HG03139 (cell line): ENCODE data around the gene IL1RAPL2.
"Not testable (repeated sequence)": the region's sequence is repeated elsewhere in the genome, so short reads cannot be mapped to it uniquely, and the experiment has no call there.

Experiments used
- ATAC-seq: cut with Tn5 transposase; IDR thresholded peaks from one replicate; pipeline ENCODE4 v1.9.1; 2021; ENCODE audit not compliant: unreplicated experiment

Gene IL1RAPL2

DNA sequence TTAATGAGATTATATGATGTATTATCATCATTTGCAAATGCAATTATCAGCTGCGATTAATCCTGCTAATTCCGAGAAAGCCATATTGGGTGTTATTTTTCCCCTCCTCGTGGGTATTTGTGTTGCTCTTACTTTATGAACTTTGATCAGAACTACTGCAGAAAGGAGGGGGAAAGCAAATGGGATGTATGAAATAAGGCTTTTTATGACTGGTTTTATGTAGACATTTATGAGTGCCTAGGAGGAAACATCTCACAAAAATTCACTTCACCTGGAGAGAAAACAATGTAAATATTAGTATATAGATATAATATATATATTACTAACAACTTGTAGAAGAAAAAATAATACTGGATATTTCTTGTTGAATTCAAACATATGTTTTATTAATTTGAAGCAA lies 440.1 kb downstream of the IL1RAPL2 start:
- ATAC-seq, result no peak

DNA sequence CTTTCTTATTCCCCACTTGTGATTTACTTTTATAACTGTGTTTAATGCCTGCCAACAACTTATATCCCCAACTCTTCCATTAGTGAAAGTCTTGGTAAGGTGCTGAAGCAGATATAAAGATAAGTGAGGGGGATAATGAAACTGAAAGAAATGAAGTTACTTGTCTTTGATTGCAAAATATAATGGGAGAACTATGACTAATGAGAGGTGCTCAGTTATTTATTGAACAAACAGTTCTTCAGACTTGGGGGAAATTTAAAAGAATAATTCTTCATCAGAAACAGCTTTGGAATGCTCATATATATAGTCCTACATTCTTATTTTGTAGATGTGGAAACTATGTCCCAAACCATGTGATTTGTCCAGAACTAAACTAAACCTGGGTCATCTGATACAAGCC lies 441.0 kb downstream of the IL1RAPL2 start:
- ATAC-seq, result no peak

DNA sequence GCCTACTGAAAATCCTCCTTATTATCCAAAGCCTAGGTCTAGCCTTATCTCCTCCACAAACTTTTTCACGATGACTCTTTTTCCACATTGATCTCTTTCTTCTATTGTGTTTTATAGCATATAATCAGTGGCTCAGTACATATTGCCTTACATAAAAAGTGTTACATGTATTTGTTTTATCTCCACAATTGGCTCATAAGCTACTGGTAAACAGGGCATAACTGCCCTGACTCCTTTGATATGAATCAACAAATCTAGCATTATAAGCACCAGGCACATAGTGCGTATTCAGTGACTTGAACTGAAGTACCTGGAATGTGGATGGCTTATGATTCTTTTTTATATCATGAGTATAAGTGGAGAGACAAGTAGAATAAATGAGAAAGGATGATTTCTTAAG lies 447.7 kb downstream of the IL1RAPL2 start:
- ATAC-seq, result no peak

DNA sequence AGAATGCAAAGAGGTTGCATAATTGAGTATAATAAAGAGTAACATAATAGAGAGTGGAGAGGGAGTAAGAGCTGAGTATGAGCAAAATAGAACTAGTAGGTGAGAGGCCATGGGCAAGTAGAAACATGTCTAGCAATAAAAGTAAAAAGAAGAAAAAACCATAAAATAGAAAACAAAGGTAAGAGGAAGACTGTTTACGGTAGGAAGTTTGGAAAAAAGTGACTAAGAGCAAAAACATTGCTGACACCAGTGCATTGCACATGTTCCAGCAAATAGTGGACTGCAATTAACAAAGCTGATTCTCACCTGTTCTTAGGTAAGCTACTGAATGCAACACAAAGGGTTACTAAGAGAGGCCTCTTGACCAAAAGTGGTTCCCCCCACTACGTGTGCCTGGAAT lies 451.6 kb downstream of the IL1RAPL2 start:
- no peak for ATAC-seq

DNA sequence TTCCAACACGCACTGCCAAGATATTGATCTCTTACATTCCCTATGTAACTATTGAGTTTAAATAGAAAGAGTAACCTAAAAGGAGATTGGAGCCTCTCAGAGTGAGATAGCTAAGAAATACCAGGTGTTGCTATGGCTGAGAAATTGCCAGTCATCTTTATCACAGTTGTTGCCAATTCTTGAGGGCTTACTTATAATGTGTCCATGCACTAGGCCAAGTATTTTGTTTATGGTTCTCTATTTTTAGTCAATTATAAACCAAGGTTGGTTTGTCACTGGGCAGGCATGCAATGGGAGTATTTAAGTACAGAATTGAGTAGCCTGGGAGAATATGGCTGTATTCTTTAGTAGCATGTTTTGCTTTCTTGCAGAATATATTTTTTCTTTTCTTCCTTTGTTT lies 452.9 kb downstream of the IL1RAPL2 start:
- no peak for ATAC-seq

DNA sequence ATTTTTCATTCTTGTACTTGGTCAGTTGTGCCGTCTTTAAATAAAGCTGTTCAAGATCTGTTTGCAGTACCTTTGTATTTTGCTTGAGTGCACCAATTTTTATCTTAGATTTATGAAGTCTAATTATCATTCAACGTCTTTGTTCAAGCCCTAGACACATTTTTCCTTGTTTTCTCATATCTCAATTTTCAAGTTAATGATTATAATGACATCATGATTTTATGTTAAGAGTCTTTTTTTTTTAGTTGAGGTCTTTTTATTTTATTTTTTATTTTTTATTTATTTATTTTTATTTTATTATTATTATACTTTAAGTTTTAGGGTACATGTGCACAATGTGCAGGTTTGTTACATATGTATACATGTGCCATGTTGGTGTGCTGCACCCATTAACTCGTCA lies 463.0 kb downstream of the IL1RAPL2 start:
- ATAC-seq, result not testable (repeated sequence)

DNA sequence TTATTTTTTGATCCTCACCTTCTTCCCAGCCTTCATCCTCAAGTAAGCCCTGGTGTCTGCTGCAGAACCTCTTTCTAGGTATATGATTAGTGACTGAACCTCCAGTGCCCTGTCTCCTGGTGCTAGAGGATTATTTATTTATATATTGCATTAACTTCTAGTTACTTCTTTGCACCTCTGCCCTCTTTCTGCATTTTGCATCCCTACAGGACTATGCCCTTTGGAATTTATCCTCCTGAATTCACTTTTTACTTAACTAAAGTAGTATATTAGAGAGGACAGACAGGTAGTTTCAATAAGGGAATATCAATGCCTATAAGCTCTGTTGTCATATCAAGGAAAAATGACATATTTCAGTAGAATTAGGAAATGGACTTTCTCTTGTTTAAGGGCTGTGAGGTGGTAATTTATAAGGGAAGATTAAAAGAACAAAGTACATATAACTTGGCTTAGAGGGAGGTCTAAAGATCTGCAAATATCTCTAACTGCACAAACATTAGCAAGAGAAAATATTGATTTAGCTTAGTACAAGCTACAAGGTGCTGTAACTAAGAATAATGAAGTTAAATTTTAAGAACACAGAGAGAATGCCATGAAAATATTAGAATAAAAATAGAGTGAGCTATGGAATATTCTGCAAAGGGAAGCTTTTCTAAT lies 472.8 kb downstream of the IL1RAPL2 start:
- ATAC-seq, result no peak

DNA sequence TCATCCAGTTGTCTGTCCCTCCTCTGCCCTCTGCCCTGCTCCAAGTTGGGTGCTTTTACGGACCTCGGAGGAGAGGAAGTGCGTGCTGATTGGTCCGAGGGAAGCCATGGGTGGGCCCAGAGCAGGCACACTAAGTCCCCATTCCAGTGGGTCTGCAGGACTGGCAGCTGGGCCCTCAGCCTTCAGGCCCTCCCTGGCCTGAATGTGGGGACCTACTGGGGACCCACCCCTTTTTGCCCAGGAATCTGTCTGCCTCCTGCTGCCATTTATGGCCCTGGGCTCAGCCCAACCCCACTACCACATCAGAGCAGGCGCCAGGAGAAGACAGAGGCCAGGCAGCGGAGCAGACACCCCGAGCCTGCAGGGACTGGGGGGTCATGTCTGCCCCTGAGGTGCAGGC lies 484.9 kb downstream of the IL1RAPL2 start:
- no peak for ATAC-seq

DNA sequence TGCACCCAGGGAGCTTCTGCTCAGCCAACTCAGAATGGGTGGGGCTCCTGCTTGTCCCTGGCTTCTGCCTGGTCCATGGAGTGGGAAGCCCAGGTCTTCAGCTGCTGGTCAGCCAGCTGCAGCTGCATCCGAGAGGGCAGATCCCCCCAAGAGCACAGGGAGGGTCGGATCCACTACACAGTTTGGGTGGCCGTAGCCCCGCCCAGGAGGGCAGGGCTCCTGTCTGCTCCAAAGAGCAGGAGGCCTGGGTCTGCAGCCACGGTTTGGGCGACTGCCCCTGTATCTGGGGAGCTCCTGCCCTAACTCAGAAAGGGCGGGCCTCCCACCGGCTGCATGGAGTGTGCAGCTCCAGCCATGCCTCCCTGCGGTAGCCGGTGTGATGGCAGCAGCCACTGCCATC lies 485.4 kb downstream of the IL1RAPL2 start:
- no peak for ATAC-seq

DNA sequence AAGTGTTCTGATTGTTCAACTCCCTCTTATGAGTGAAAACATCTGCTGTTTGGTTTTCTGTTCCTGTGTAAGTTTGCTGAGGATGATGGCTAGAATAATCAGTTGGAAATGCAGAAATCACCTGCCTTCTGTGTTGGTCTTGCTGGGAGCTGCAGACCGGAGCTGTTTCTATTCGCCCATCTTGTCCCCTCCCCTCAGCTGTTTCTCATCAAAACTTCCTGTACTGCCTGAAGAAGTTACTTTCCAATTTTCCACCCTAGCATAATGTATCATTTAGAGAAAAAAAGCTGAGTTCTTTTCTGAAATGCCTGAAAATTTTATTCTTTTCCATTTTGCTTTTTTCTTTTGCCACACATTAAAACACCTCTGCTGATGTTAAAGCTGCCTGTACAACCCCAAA lies 486.9 kb downstream of the IL1RAPL2 start:
- ATAC-seq, result no peak

DNA sequence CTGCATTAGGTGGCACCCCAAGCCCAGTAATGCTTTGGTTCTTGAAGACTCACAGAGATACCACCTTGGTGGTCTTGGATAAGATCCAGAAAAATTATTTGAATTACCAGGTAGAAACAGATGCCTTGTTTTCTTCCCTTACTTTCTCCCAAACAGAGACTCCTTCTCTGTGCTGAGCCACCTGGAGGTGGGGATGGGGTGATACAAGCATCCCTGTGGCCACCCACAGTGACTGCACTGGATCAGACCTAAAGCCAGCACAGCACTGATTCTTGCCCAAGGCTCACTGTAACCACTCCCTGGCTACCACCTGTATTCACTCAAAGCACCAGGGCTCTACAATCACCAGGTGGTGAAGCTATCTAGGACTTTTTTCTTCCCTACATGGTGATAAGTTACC lies 497.7 kb downstream of the IL1RAPL2 start:
- no peak for ATAC-seq

DNA sequence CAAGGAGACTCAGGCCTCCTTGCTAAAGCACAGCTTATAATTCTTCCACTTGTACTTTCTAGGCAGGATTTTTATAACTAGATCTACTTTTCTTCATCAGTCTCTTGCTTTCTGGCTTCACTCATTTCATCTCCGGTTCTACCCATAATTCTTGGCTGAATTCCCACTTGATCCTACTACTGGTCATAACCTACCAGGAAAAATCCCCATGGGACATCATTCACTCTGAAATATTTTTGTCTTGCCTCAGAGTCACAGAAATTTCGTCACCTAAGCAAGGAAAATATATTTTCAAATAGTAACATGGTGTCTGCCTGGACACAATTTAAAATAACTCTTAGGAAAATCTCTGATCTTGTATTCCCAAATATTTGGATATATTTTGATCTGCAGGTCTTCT lies 532.2 kb downstream of the IL1RAPL2 start:
- no peak for ATAC-seq

DNA sequence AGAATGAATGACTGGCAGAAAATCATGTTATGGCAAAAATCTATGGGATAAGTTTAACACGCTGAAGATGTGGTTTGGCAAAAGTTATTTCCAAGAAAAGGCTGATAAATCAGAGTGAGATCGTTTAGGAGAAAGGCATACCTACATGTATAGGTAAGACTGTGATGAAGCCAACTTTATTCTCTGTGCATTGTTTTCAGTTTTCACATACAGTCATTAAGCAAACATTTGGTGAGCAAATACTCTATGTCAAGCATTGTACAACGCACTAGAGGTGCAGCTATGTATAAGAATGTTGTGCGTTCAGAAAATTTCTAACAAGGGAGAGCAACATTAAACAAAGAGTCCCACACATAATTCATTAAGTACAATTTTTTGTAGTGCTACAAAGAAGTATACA lies 532.8 kb downstream of the IL1RAPL2 start:
- no peak for ATAC-seq

DNA sequence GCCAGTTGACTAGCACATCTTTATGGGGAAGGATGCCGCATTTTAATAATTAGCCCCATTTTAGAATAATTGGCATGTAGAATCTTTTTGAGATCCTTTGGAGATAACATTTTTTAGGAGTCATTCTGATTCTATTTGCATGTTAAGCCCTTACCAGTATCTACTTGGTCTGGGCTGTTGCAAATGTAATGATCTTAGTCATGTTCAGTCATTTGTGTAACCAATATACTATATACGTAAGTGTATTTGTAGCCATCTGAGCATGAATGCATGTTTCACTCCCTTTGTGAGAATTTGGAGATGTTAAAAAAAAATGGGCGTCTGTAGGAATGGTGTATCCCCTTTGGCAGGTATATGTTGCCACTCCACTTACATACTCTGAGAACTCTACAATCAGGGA lies 535.4 kb downstream of the IL1RAPL2 start:
- no peak for ATAC-seq

DNA sequence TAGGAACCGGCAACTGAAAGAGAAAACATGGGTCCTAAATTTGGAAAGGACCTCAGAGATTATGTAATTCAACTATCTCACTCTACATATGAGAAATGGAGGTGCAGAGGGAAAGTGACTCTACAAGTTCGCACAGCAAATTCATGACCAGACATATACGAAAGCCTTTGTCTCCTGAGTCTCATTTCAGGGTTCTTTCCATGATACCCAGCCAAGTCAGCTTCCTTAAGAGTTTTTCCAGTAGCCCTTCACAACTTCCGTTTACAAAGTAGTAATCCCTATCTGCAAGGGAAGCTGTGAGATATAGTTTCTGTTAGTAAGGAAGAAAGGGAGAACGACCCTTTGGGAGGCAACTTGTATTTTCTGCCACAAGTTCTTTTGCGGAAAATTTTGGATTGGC lies 543.9 kb downstream of the IL1RAPL2 start:
- no peak for ATAC-seq

DNA sequence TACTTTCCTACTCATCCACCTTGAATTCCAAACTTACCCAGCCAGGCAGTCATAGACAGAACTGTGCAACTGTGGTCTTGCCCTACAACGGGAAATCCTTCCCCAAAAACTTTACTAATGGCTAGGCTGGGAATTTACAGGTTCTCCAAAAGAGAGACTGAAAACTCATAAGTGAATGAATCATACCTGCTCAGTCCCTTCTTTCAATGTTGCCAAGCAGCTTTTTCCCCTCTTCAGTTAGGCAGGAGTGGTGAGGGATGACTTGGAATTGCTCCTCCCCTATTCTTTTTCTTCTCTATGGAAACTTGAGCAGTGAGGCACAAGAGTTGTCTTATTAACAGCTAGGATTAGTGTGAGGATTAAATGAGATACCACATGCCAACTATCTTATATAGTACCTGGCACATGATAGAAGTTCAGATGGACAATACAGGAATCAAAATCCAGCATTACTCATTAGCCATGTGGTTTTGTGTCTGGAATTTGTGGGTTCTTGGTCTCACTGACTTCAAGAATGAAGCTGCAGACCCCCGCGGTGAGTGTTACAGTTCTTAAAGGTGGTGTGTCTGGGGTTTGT lies 548.6 kb downstream of the IL1RAPL2 start:
- ATAC-seq, result no peak

DNA sequence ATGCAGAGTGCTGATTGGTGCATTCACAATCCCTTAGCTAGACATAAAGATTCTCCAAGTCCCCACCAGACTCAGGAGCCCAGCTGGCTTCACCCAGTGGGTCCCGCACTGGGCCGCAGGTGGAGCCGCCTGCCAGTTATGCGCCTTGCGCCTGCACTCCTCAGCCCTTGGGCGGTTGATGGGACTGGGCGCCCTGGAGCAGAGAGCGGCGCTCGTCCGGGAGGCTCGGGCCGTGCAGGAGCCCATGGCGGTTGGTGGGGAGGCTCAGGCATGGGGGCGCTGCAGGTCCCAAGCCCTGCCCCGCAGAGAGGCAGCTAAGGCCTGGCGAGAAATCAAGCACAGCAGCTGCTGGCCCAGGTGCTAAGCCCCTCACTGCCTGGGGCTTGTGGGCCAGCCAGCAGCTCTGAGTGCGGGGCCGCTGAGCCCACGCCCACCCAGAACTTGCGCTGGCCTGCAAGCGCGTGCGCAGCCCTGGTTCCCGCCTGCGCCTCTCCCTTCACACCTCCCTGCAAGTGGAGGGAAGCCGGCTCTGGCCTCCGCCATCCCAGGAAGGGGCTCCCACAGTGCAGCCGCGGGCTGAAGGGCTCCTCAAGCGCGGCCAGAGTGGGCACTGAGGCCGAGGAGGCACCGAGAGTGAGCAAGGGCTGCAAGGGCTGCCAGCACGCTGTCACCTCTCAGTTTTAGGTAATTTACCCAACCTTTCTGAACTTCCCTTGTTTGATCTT lies 549.8 kb downstream of the IL1RAPL2 start:
- ATAC-seq, result not testable (repeated sequence)

DNA sequence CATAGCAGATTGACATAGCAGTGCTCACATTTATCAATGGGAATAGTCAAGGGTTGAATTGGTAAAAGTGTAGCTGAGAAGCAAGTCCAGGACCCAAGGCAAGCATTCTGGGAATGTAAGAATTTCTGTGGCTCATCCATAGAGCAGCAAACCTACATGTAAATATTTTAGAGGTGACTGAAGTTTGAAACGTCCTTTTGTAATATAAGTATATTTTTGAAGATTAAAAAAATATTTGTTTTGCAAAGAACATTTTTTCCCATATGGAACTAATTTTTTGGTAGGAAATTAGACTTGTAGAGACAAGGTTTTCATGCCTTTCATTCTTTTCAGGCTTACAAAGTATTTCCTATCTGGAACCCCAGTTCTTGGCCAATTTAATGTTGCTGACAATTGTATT lies 550.5 kb downstream of the IL1RAPL2 start:
- ATAC-seq, result no peak

DNA sequence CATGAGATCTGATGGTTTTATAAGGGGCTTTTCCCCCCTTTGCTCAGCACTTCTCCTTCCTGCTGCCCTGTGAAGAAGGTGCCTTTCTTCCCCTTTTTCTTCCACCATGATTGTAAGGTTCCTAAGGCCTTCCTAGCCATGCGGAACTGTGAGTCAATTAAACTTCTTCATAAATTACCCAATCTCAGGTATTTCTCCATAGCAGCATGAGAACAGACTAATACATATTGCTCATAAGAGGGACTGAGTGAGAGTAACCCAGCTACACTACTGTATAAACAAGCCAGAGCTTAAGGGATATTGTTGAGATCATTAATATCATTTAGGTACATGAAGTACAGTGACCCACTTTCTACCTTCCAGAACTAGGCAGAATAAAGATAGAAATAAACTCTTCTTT lies 551.6 kb downstream of the IL1RAPL2 start:
- no peak for ATAC-seq

DNA sequence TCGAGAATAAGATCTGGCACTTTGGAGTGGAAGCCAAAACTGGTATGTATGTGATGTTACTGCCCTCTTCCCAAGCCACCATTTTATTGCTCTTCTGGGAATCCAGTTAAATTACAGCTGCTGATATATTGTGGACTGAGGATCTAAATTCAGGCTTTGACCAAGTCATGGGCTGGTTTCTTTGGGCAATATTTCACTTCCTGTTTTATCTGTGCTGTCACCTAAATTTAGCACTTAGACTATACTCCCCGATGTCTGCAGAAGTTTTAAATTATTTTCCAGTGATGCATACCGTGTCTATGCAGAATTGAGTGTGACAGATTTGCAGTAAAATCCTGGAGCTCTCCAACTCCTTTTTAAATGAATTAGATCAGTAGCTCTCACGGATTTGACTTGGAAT lies 554.5 kb downstream of the IL1RAPL2 start:
- ATAC-seq, result no peak

DNA sequence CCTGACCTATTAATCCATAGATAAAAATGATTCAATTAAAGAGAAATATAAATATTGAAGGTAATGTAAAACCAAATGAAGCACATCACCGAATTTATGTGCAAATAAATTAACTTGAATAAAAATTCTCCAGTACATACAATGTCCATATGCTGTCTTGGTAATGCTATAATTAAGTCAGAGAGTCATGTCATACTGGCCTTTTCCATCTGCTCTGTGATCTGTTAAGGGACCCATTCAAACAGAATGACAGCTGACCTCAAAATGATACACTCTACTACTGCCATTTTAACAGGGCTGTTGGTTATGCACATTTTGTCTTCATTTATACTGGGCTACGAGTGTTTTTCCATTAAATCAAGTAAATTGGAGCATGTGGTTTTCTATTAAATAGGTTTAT lies 555.2 kb downstream of the IL1RAPL2 start:
- no peak for ATAC-seq

DNA sequence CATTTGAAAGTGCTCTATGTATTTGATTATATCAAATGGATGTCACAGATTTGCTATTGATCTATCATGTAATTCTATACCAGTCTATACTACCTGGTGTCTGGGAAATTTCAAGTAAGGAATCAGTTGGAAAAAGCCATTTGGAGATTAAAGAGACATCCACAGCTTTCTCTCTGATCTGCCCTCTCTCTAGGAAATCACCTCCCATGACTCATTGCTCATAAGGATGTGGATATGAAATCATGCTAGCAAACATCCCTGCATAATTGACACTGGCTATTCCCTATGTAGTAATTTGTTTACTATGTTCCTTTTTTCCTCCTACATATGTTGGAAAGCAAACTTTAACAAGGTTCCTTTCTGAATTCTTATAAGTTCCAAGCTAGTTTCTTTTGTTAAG lies 560.2 kb downstream of the IL1RAPL2 start:
- no peak for ATAC-seq

DNA sequence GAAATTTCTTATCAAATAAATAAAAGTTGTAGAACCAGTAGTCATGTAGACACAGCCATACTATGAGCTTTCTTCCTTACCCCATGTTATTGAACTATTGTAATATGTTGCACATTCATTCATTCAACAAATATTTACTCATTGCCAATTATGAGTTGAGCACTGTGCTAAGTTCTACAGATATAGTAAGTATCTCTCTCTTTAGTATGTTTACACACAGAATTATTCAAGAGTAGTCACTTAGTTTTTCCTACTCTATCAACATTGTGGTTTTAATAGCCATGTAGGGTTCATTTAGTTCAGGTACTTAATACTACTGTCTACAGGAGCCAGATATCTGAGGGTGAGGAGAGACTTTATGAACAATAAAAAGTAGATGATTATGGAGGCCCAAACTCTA lies 568.3 kb downstream of the IL1RAPL2 start:
- ATAC-seq, result no peak
